B cell (primary cell): ENCODE data around the gene NUP58. TPM values are rescaled to one million over a fixed set of nuclear protein-coding genes. Genes with fewer than 3 reads are reported as not detected.

Experiments
- ATAC-seq: fragments of 200-7000 bp; cut with Tn5 transposase; one replicate; pipeline ENCODE4 v1.10.0; 2021; ENCODE audit warnings: low read depth, mild to moderate bottlenecking, moderate number of reproducible peaks, moderate library complexity
- CTCF ChIA-PET: fragments of 350-600 bp; sonication (Branson Sonifier 250); formaldehyde crosslinking; loops from one replicate; lab custom pipeline; 2021; ENCODE audit warnings: antibody characterized with exemption, inconsistent platforms; lab: Charles Lee
- POLR2A ChIA-PET: fragments of 350-600 bp; sonication (Branson Sonifier 250); formaldehyde crosslinking; loops from one replicate; lab custom pipeline; 2021; ENCODE audit warnings: antibody characterized with exemption; lab: Charles Lee
- DNase-seq: peaks from one replicate; pipeline ENCODE4 v3.0.0; 2013
- H2AFZ ChIP-seq: 2 replicates; pipeline ENCODE4 v1.6.1; 2012; ENCODE audit warnings: mild to moderate bottlenecking, low read depth, low read length; ENCODE audit not compliant: insufficient read depth, poor library complexity, severe bottlenecking
- H3K27ac ChIP-seq, 2 donors: 1 replicate in 1 of 2; 2 replicates in 1 of 2; pipeline ENCODE4 v1.5.1; 2012 to 2013; ENCODE audit warnings: low read length in 2 of 2, mild to moderate bottlenecking in 2 of 2, moderate library complexity in 1 of 2
- H3K27me3 ChIP-seq, 4 experiments: fragments of 200-600 bp in 1 of 4; sonication (generic) in 1 of 4; replicated peaks in 1 of 4; 1 replicate in 2 of 4; 2 replicates in 2 of 4; pipeline versions ENCODE4 v1.6.1 to v1.7.0; 2013 to 2016; ENCODE audit warnings: low read length in 3 of 4, mild to moderate bottlenecking in 2 of 4, mixed read lengths in 1 of 4, moderate library complexity in 1 of 4; ENCODE audit not compliant: insufficient read depth in 4 of 4, control insufficient read depth in 3 of 4; ENCODE audit errors: control extremely low read depth in 1 of 4
- H3K36me3 ChIP-seq, 2 experiments: replicated peaks in 1 of 2; 1 replicate in 1 of 2; 2 replicates in 1 of 2; pipeline versions ENCODE4 v1.6.1 to v1.7.1; 2013; ENCODE audit warnings: low read length in 1 of 2; ENCODE audit not compliant: insufficient read depth in 2 of 2, control insufficient read depth in 1 of 2; ENCODE audit errors: control extremely low read depth in 1 of 2, extremely low read depth in 1 of 2
- H3K4me1 ChIP-seq, 2 donors: fragments of 200-600 bp in 1 of 2; sonication (generic) in 1 of 2; 1 replicate in 1 of 2; 2 replicates in 1 of 2; pipeline versions ENCODE4 v1.5.1 to v1.6.1; 2013 to 2017; ENCODE audit warnings: low read length in 2 of 2; ENCODE audit not compliant: control insufficient read depth in 2 of 2, insufficient read depth in 2 of 2
- H3K4me2 ChIP-seq: replicated peaks from 2 replicates; pipeline ENCODE3; 2012; ENCODE audit warnings: mild to moderate bottlenecking, low read depth, low read length; ENCODE audit not compliant: poor library complexity, severe bottlenecking
- H3K4me3 ChIP-seq, 5 experiments: fragments of 200-600 bp in 1 of 5; sonication (generic) in 1 of 5; 1 replicate in 3 of 5; 2 replicates in 2 of 5; pipeline versions ENCODE4 v1.5.1 to v1.7.0; 2011 to 2016; ENCODE audit warnings: low read length in 4 of 5, mild to moderate bottlenecking in 4 of 5, low read depth in 2 of 5, control low read depth in 1 of 5, moderate library complexity in 1 of 5; ENCODE audit not compliant: insufficient read depth in 1 of 5; ENCODE audit errors: control extremely low read depth in 1 of 5, extremely low read depth in 1 of 5
- H3K79me2 ChIP-seq: fragments of 200-600 bp; sonication (generic); one replicate; pipeline ENCODE4 v1.6.0; 2016; ENCODE audit warnings: low read length; ENCODE audit not compliant: control insufficient read depth, insufficient read depth
- H3K9ac ChIP-seq: fragments of 200-600 bp; sonication (generic); 2 replicates; pipeline ENCODE4 v1.6.1; 2017; ENCODE audit warnings: mild to moderate bottlenecking, low read length, moderate library complexity
- H3K9me3 ChIP-seq, 3 donors: one replicate each; pipeline versions ENCODE4 v1.6.1 to v1.7.1; 2013; ENCODE audit warnings: low read length in 2 of 3; ENCODE audit not compliant: control insufficient read depth in 2 of 3, insufficient read depth in 1 of 3; ENCODE audit errors: control extremely low read depth in 1 of 3
- H4K20me1 ChIP-seq: 2 replicates; pipeline ENCODE4 v1.6.0; 2012; ENCODE audit warnings: mild to moderate bottlenecking, low read length; ENCODE audit not compliant: insufficient read depth, control insufficient read depth, poor library complexity, severe bottlenecking
- H3K27ac Mint-ChIP-seq: one replicate; pipeline ENCODE4 v1.8.0; 2021; ENCODE audit warnings: mixed read lengths
- H3K27me3 Mint-ChIP-seq: one replicate; pipeline ENCODE4 v1.8.0; 2021; ENCODE audit warnings: mixed read lengths
- H3K4me1 Mint-ChIP-seq: one replicate; pipeline ENCODE4 v1.8.0; 2021; ENCODE audit warnings: mixed read lengths
- H3K4me3 Mint-ChIP-seq: one replicate; pipeline ENCODE4 v1.8.0; 2021; ENCODE audit warnings: mixed read lengths
- H3K9me3 Mint-ChIP-seq: one replicate; pipeline ENCODE4 v1.8.0; 2022; ENCODE audit warnings: mixed read lengths; ENCODE audit not compliant: insufficient read depth
- CTCF ChIP-seq: fragments of 200-600 bp; IDR thresholded peaks from one replicate; pipeline ENCODE4 v1.8.0; 2022; ENCODE audit warnings: antibody characterized with exemption, mild to moderate bottlenecking
- EZH2 ChIP-seq: IDR thresholded peaks from 2 replicates; pipeline ENCODE4 v1.6.1; 2012; ENCODE audit warnings: borderline replicate concordance, low read depth, mild to moderate bottlenecking, moderate library complexity, low read length; ENCODE audit not compliant: insufficient read depth, poor library complexity, severe bottlenecking
- WGBS: methylation state at CpG from one replicate; pipeline ENCODE4 v1.1.5; 2013; ENCODE audit warnings: missing lambda C conversion rate; ENCODE audit not compliant: insufficient coverage; 5-methylcytosine and 5-hydroxymethylcytosine counted together
- intact Hi-C: fragments of 100-400 bp; cut with micrococcal nuclease; formaldehyde crosslinking; loops from one replicate; pipeline ENCODE4 v1.10.0; 2022
- polyA plus RNA-seq: library from polyadenylated mRNA; depleted of rRNA; stranded (reverse); fragments of >200 nt; gene quantifications from 2 replicates; pipeline ENCODE4 v1.2.3, GENCODE V29; 2012
- total RNA-seq, 2 donors: library from RNA; stranded (reverse); fragments of 120-200 nt in 1 of 2; gene quantifications; 1 replicate in 1 of 2; 2 replicates in 1 of 2; pipeline versions ENCODE4 v1.2.3 to v1.2.4, GENCODE V29; 2013 to 2022

Gene NUP58
- total and polyA plus RNA-seq, 2 donors (not counting 1 experiment from before 2014, with no cell fraction given) = 11.8 to 41.0 TPM

- H3K4me2 ChIP-seq = no peak overlapping the region
- H3K9ac ChIP-seq = no peak overlapping the region
- intact Hi-C loops = no loop called here
- Mint-ChIP-seq H3K9me3 (no peaks in the 10 kb centered on the region), H3K4me1 (peaks cover 7% of the 10 kb centered on the region), H3K27ac (no peak overlapping the region), H3K4me3 (no peak overlapping the region), H3K27me3 (peaks cover 42% of the 10 kb centered on the region)
- DNase-seq (no peak), ATAC-seq (no peak)
- no peaks in the 10 kb centered on the region for H3K36me3 ChIP-seq
- H3K79me2 ChIP-seq = no peaks in the 10 kb centered on the region
- no peaks in the 10 kb centered on the region for H3K9me3 ChIP-seq
- WGBS = no CpG with 5 or more reads among the region's 1 CpG
- TF ChIP-seq EZH2 = no peak
- TF ChIP-seq CTCF = no peak
- POLR2A ChIA-PET = no interaction called here
- no peaks in the 10 kb centered on the region for H4K20me1 ChIP-seq
- peaks cover 4 to 5% of the 10 kb centered on the region in 2 donors for H3K4me1 ChIP-seq
- H3K4me3 ChIP-seq = no peak overlapping the region
- CTCF ChIA-PET = no interaction called here
- H2AFZ ChIP-seq = no peak overlapping the region
- H3K27ac ChIP-seq = no peak overlapping the region
- H3K27me3 ChIP-seq = peaks cover 0 to 31% (median 20%) of the 10 kb centered on the region in 4 experiments
These were observed 9.1 kb upstream of the NUP58 start for GRCh38 chr13:25292301-25292700.

GRCh38 chr13:25295228-25295627 lies 6.2 kb upstream of the NUP58 start:
- no peak for DNase-seq
- 100% methylated on average over 2 of the region's 3 CpGs for WGBS
- no peak for ATAC-seq
- intact Hi-C loops = no loop called here
- POLR2A ChIA-PET = no interaction called here
- H3K27ac Mint-ChIP-seq = no peak overlapping the region
- Histone ChIP-seq H3K4me3 (no peak overlapping the region), H3K79me2 (peaks cover 3% of the 10 kb centered on the region), H3K9ac (no peak overlapping the region), H3K4me1 (no peaks in the 10 kb centered on the region), H2AFZ (no peak overlapping the region), H4K20me1 (no peaks in the 10 kb centered on the region), H3K27me3 (peaks cover 0 to 32% (median 28%) of the 10 kb centered on the region in 4 experiments), H3K36me3 (no peaks in the 10 kb centered on the region), H3K27ac (no peak overlapping the region), H3K9me3 (no peaks in the 10 kb centered on the region), H3K4me2 (no peak overlapping the region)
- H3K4me3 Mint-ChIP-seq = no peak overlapping the region
- TF ChIP-seq CTCF = no peak
- no peak for TF ChIP-seq EZH2
- H3K27me3 Mint-ChIP-seq = peaks cover 47% of the 10 kb centered on the region
- H3K4me1 Mint-ChIP-seq = peaks cover under 1% of the 10 kb centered on the region
- no peaks in the 10 kb centered on the region for H3K9me3 Mint-ChIP-seq
- CTCF ChIA-PET = interaction anchor here (2.4 kb wide), 1 partner anchor 62 kb away, joined by 5 read pairs; no protein-coding TSS in a partner anchor
